ENCODE data around the gene TMEM260.
"Not testable (repeated sequence)": the region's sequence is repeated elsewhere in the genome, so short reads cannot be mapped to it uniquely, and the experiment has no call there.

Gene TMEM260

DNA sequence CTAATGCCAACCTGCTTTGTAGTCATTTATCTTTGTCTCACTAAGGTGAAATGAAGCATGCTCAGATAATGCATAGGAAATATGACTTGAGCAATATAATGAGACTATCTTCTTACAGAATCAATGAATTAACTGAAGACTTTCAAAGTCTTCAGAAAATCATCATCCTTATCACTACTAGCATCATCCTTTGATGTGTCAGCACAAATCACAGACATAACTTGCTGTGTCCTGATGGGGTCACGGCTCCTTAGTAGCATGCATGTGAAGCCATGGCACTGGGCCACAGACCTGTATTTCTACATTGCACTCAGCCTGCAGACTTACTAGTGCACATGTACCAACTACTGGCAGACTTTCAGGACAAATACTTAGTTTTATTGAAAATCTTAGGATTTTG lies 18.9 kb downstream of the TMEM260 start:
- no peak for DNase-seq (ENCODE audit: low read depth, low spot score)

- no peak for DNase-seq (ENCODE audit: low read depth, low spot score)
These were observed 24.1 kb downstream of the TMEM260 start for GRCh38 chr14:56603648-56604047.

GRCh38 chr14:56608689-56609088 lies 29.1 kb downstream of the TMEM260 start:
- no peak for DNase-seq (ENCODE audit: low read depth, low spot score)

- not testable (repeated sequence) for DNase-seq (ENCODE audit: low read depth, low spot score)
These were observed 32.1 kb downstream of the TMEM260 start for GRCh38 chr14:56611663-56612062.

- no peak for DNase-seq (ENCODE audit: low read depth, low spot score)
These were observed 37.5 kb downstream of the TMEM260 start for GRCh38 chr14:56617084-56617483.

GRCh38 chr14:56630707-56631106 lies 51.1 kb downstream of the TMEM260 start:
- DNase-seq (ENCODE audit: low read depth, low spot score): no peak

DNA sequence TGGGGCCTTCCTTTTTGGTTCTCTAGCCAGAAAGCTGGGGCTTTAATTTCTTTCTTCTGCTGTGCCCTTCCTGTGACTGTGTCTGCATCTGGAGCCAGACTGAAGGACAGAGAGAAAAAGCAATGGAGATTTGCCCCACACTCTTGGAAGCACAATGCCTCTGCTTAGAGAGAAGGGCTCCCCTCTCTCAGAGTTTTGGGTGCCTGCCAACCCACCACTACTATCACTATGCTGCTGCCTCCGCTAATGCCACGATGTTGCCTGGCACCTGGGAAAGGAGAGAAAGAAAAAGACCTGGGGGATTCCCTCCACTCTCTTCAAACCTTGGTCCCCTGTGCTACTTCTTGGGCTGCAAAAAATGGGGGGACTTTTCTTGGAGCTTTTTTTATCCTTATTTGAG lies 52.6 kb downstream of the TMEM260 start:
- DNase-seq (ENCODE audit: low read depth, low spot score): no peak

- no peak for DNase-seq (ENCODE audit: low read depth, low spot score)
These were observed 53.9 kb downstream of the TMEM260 start for GRCh38 chr14:56633544-56633943.

DNA sequence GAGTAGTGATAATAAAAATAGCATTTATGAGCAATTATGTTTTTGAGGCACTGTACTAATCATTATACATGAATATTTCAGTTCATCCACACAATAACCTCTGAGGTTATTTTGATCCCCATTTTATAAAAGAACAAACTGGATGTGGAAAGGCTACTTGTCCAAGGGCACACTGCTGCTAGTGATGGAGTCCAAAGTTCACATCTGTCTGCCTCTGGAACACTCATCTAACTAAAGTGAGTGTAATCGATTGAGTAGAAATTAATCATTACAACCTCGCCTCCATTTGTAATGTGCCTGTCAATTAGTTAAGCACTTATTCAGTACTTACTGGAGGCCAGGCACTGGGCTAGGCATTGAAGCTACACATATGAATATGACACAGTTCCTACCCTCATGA lies 55.4 kb downstream of the TMEM260 start:
- no peak for DNase-seq (ENCODE audit: low read depth, low spot score)

GRCh38 chr14:56647493-56647892 lies 67.9 kb downstream of the TMEM260 start:
- DNase-seq (ENCODE audit: low read depth, low spot score): no peak

DNA sequence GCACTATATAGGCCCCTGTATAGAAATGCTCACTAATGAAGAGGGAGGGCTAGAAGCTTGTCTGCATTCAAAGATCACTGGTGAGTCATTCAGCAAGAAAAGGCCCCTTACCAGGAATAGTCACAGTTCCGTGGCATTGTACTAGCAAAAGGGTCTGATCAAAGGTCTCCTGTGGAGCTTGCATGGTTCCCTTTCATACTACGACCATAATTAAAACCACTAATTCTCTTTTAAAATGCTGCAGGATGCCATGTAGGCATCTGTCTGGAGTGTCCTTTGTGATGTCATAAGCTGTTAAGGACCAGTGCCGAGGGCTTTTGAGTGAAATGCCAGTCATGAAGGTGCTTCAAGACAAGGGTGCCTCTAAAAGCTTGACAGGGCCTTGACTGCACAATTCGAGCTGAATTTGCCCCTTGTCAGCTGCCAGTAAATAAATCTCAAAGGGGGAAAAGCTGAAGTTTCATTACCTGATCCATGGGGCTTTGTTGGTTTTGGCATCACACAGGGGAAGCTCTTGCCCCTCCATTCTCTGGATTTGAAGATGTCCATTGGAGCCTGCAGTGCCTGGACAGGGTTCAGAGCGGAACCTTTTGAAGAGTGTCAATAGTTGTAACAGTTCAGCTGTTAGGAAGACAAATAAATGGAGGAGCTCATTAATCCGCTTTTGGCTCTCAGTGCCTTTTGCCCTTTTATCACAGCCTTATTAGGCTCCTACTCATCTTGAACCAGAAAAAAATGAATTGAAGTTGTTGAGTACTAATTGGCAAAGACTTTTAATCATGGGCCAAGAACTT lies 69.1 kb downstream of the TMEM260 start:
- DNase-seq (ENCODE audit: low read depth, low spot score): no peak

DNA sequence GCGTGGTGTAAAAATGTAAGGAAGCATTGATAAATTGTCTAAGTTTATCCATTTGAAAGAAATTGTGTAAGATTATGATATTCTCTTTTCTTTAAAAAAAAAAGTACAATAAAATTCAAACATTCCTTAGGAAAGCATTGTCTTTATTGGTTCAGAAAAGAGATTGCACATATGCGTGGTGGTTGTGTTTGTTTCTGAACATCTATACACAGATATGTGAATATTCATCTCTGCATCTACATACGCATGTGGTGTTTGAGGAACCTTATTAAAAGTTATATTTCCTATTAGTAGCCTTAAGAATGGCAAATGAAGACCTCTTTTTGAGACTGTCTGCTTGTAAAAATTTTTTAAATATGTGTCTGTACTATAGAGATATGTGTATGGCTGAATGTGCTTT lies 69.8 kb downstream of the TMEM260 start:
- no peak for DNase-seq (ENCODE audit: low read depth, low spot score)

DNA sequence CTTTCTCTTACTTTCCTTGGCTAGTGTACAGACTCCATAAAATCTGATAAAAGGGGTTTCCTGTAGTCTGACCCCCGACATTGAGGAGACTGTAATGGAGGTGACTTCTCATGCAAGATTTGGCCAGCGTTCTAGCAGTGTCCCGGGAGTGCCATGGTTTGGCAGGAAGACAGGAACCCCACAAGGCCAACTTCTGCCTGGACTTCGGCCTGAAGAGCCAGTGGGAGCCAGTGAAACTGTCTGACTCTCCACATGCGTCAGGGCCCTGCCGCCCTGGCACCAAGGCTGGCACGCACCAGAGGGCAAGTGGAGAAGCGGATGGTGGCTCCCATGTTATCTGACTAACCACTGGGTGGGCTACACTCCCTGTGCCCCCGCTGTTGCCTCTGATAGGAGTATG lies 70.5 kb downstream of the TMEM260 start:
- DNase-seq (ENCODE audit: low read depth, low spot score): no peak

- DNase-seq (ENCODE audit: low read depth, low spot score): no peak
These were observed 71.4 kb downstream of the TMEM260 start for GRCh38 chr14:56650979-56651378.

GRCh38 chr14:56657604-56658003 lies 78.0 kb downstream of the TMEM260 start:
- no peak for DNase-seq (ENCODE audit: low read depth, low spot score)

GRCh38 chr14:56659378-56659777 lies 79.8 kb downstream of the TMEM260 start:
- DNase-seq (ENCODE audit: low read depth, low spot score): no peak

DNA sequence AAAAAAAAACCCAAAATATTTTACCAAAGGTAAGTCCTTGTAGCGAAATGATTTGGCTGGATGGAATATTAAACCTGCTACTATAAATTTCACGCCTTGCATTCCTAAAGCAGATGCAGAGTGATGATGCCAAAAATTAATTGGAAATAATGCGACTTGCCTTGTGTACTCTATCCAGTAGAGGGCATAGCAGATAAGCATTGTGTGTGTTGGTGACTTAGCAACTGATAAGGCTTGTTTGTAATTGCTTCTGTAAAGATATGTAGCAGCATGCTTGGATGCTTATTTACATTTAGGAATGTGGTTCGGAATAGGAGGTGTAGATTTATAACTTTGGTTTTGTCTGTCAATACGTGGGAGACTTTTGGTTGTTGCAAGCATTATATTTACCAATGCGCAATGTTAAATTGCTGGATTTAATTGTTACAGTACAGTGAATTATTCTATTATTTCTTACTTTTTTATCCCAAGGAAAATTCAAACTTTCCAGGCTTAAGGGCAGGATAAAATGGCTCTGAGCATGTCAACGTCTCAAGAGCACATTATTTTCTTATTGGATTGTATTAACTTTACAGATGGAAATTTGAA lies 80.5 kb downstream of the TMEM260 start:
- no peak for DNase-seq (ENCODE audit: low read depth, low spot score)

- no peak for DNase-seq (ENCODE audit: low read depth, low spot score)
These were observed 81.2 kb downstream of the TMEM260 start for GRCh38 chr14:56660677-56661389.

- no peak for DNase-seq (ENCODE audit: low read depth, low spot score)
These were observed 81.9 kb downstream of the TMEM260 start for GRCh38 chr14:56661478-56661877.

DNA sequence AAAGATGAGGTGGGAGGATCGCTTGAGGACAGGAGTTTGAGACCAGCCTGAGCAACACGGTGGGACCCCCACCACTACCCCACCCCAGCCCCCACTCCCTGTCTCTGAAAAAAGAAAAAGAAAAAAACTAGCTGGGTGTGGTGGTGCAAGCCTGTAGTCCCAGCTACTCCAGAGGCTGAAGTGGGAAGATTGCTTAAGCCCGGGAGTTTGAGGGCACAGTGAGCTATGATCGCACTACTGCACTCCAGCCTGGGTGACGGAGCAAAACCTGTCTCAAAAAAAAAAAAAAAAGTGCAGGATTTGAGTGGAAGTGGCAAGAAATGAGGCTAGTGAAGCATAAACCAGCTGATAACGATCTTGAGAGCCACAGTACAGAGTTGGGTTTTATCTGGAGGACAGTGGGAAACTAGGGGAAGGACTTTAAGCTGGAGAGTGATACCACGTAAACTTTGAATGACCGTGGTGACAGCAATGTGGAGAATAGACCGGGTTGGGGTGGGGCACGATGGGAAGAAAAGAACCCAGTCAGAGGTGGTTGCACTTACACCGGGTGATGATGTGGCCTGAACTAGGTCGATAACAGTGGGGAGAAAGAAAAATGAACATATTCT lies 85.3 kb downstream of the TMEM260 start:
- no peak for DNase-seq (ENCODE audit: low read depth, low spot score)

DNA sequence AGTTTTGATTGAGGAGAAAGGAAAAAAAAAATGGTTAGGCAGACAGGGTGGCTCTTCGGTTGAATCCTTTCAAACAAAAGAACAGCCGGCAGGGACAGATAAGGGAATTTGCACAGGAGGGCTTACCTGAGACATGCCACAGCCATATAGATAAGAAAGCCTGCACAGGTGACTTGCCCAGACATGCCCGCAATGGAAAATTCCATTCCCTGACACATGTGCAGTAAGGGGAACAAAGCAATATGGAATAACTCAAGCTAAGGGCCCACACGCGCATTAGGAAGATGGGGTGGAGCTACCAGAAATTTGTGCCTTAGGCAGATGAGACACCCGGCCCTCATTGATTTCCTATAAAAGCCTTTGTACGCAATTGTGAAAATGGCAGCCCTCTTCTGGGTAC lies 86.7 kb downstream of the TMEM260 start:
- no peak for DNase-seq (ENCODE audit: low read depth, low spot score)

DNA sequence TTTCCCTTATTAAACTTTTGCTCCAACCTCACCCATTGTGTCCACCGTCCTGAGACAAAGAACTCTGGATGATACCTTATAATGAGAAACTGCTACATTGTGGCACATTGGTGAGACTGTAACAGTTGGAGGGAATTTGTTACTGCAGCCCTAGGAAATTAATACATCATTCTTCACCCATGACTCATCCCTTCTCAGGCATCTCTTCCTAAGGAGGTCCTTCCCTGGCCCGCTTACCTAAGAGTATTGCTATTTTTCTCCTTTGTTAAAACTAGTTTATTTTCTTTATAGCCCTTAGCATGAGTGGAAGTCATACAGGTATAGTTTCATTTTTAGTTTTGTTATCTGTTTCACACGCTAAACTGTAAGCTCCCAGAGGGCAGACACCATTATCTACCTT lies 87.1 kb downstream of the TMEM260 start:
- DNase-seq (ENCODE audit: low read depth, low spot score): no peak
